GM12892 (cell line): ENCODE data around the gene NCAPH2.

ENCODE experiments used
- POLR2A ChIP-seq: IDR thresholded peaks from 2 replicates; pipeline ENCODE4 v1.6.1; 2011; ENCODE audit warnings: low read depth, low read length, control low read depth
- POLR2AphosphoS5 ChIP-seq: IDR thresholded peaks from 2 replicates; pipeline ENCODE4 v1.6.1; 2011; ENCODE audit warnings: low read depth, low read length, control low read depth
- TAF1 ChIP-seq: IDR thresholded peaks from 2 replicates; pipeline ENCODE4 v1.6.1; 2011; ENCODE audit warnings: low read depth, mild to moderate bottlenecking, control low read depth, low read length, borderline replicate concordance

DNA sequence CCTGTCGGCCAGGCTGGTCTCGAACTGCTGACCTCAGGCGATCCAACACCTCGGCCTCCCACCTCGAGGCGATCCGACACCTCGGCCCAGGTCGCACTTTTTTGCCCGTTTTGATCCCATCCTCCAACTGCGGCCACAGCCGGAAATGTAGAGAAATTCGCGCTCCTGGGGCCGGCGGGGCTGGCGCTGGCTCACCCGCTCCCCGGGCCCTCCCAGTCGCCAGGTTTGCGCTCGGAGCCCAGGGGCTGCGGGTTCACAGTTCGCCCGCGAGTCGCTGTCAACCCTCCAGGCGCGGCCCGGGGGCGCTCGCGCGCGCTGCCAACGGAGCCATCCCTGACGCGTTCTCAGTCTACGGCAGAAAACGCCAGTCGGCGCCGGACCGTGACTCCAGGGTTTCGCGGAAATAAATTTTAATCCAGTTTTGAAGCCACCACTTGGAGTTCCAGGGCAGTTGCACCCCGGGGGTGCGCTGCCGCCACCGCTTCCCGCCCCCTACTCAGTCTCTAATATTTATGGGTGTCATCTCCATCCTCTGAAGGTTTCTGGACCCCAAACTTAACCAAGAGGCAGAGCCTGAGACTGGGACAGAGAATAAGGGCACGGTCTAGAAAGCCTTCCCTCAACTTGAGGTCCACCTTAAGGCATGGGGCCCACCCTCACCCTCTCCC lies 36.2 kb downstream of the NCAPH2 start:
- 0 out of 2 replicates have a peak, but pooled peaks have one; percentile 14 for TF ChIP-seq POLR2A
- TF ChIP-seq POLR2AphosphoS5 = no peak
- TF ChIP-seq TAF1 = no peak
